H1 (cell line): Measurements from ENCODE around the gene RUFY2. TPM values are rescaled to one million over a fixed set of nuclear protein-coding genes. Genes with fewer than 3 reads are reported as not detected.
"Not testable (repeated sequence)": the region's sequence is repeated elsewhere in the genome, so short reads cannot be mapped to it uniquely, and the experiment has no call there.

ENCODE experiments used
- CTCF ChIA-PET: fragments of 300-600 bp; sonication (Branson Sonifier 250); formaldehyde crosslinking; loops from one replicate; lab custom pipeline; 2021; ENCODE audit not compliant: partially characterized antibody; lab: Charles Lee
- POLR2A ChIA-PET: fragments of 300-600 bp; sonication (Branson Sonifier 250); formaldehyde crosslinking; loops from one replicate; lab custom pipeline; 2021; ENCODE audit warnings: inconsistent platforms; ENCODE audit not compliant: partially characterized antibody; lab: Charles Lee
- DNase-seq, 2 experiments: peaks; one replicate each; pipeline versions ENCODE4 v3.0.0 to v3.0.0-alpha.2; 2010 to 2022; ENCODE audit warnings: low spot score in 2 of 2, low read depth in 1 of 2, mixed read lengths in 1 of 2
- FAIRE-seq: peaks from 2 replicates; lab custom pipeline; 2011; peaks lifted over from hg19 to GRCh38; lab: Jason Lieb, UNC
- H2AFZ ChIP-seq: 2 replicates; pipeline ENCODE4 v1.8.1; 2012; ENCODE audit warnings: low read length, inconsistent platforms
- H2AK5ac ChIP-seq: 2 replicates; pipeline ENCODE4 v1.6.1; 2013; ENCODE audit warnings: low read depth, low read length
- H2BK120ac ChIP-seq: replicated peaks from 2 replicates; pipeline ENCODE3; 2013; ENCODE audit warnings: low read depth, low read length, inconsistent platforms
- H2BK12ac ChIP-seq: 2 replicates; pipeline ENCODE4 v1.6.1; 2013; ENCODE audit warnings: low read depth, low read length
- H2BK15ac ChIP-seq: 2 replicates; pipeline ENCODE4 v1.6.1; 2013; ENCODE audit warnings: low read length
- H2BK20ac ChIP-seq: 2 replicates; pipeline ENCODE4 v1.6.1; 2013; ENCODE audit warnings: low read length
- H2BK5ac ChIP-seq: 2 replicates; pipeline ENCODE4 v1.6.1; 2013; ENCODE audit warnings: low read depth, low read length
- H3K14ac ChIP-seq: 2 replicates; pipeline ENCODE4 v1.6.1; 2013; ENCODE audit warnings: inconsistent platforms; ENCODE audit not compliant: insufficient read length
- H3K18ac ChIP-seq: 2 replicates; pipeline ENCODE4 v1.6.1; 2013; ENCODE audit warnings: low read length; ENCODE audit errors: extremely low read depth
- H3K23ac ChIP-seq: 2 replicates; pipeline ENCODE4 v1.6.1; 2013; ENCODE audit warnings: inconsistent platforms; ENCODE audit not compliant: insufficient read length
- H3K23me2 ChIP-seq: 2 replicates; pipeline ENCODE4 v1.6.1; 2013; ENCODE audit warnings: low read depth, low read length
- H3K27ac ChIP-seq: 2 replicates; pipeline ENCODE4 v1.6.1; 2011; ENCODE audit warnings: low read depth, low read length, inconsistent platforms
- H3K27me3 ChIP-seq, 4 experiments: replicated peaks in 1 of 4; 1 replicate in 1 of 4; 2 replicates in 3 of 4; pipeline versions ENCODE4 v1.6.1 to v1.8.1; 2011 to 2013; ENCODE audit warnings: low read length in 3 of 4, mild to moderate bottlenecking in 3 of 4, inconsistent platforms in 2 of 4, mixed read lengths in 2 of 4, moderate library complexity in 1 of 4; ENCODE audit not compliant: control insufficient read depth in 3 of 4, insufficient read depth in 3 of 4; ENCODE audit errors: extremely low read depth in 1 of 4
- H3K36me3 ChIP-seq, 4 experiments: 2 replicates each; pipeline versions ENCODE4 v1.6.1 to v1.8.1; 2011 to 2013; ENCODE audit warnings: mild to moderate bottlenecking in 4 of 4, low read length in 3 of 4, moderate library complexity in 2 of 4, control low read depth in 1 of 4, inconsistent platforms in 1 of 4; ENCODE audit not compliant: insufficient read depth in 4 of 4, control insufficient read depth in 2 of 4
- H3K4ac ChIP-seq: replicated peaks from 2 replicates; pipeline ENCODE3; 2013; ENCODE audit warnings: low read length, low read depth, mixed read lengths, inconsistent platforms; ENCODE audit not compliant: insufficient read length
- H3K4me1 ChIP-seq, 4 experiments: replicated peaks in 1 of 4; 1 replicate in 1 of 4; 2 replicates in 3 of 4; pipeline versions ENCODE4 v1.6.1 to v1.8.1; 2011 to 2013; ENCODE audit warnings: low read length in 3 of 4, inconsistent platforms in 2 of 4, mixed read lengths in 1 of 4; ENCODE audit not compliant: insufficient read depth in 4 of 4, control insufficient read depth in 3 of 4
- H3K4me2 ChIP-seq, 2 experiments: 2 replicates each; pipeline versions ENCODE4 v1.6.1 to v1.8.1; 2011 to 2013; ENCODE audit warnings: low read depth in 2 of 2, low read length in 2 of 2, control low read depth in 1 of 2, inconsistent platforms in 1 of 2, mild to moderate bottlenecking in 1 of 2; ENCODE audit not compliant: insufficient read depth in 1 of 2
- H3K4me3 ChIP-seq, 4 experiments: fragments of 200-600, 300-600 bp in 1 of 4; sonication (generic), shearing (Covaris generic), sonication (Bioruptor Twin) in 1 of 4; 2 replicates each; pipeline versions ENCODE4 v1.5.1 to v1.8.1; 2011 to 2016; ENCODE audit warnings: low read length in 4 of 4, low read depth in 3 of 4, control low read depth in 2 of 4, inconsistent platforms in 2 of 4, mild to moderate bottlenecking in 2 of 4, mixed read lengths in 1 of 4, moderate library complexity in 1 of 4; ENCODE audit not compliant: insufficient read depth in 2 of 4; ENCODE audit errors: extremely low read depth in 1 of 4
- H3K56ac ChIP-seq: replicated peaks from 2 replicates; pipeline ENCODE3; 2013; ENCODE audit warnings: low read depth, mild to moderate bottlenecking, mixed read lengths, low read length, inconsistent platforms; ENCODE audit not compliant: insufficient read length
- H3K79me1 ChIP-seq: 2 replicates; pipeline ENCODE4 v1.6.1; 2013; ENCODE audit warnings: low read depth, low read length, control low read depth
- H3K79me2 ChIP-seq, 2 experiments: 2 replicates each; pipeline versions ENCODE4 v1.6.1 to v1.8.1; 2012 to 2013; ENCODE audit warnings: low read length in 2 of 2, mild to moderate bottlenecking in 2 of 2, inconsistent platforms in 1 of 2; ENCODE audit not compliant: insufficient read depth in 2 of 2, control insufficient read depth in 1 of 2
- H3K9ac ChIP-seq, 4 experiments: replicated peaks in 1 of 4; 1 replicate in 1 of 4; 2 replicates in 3 of 4; pipeline versions ENCODE4 v1.6.1 to v1.8.1; 2011 to 2013; ENCODE audit warnings: low read depth in 3 of 4, low read length in 3 of 4, control low read depth in 2 of 4, mild to moderate bottlenecking in 2 of 4, moderate library complexity in 2 of 4, inconsistent platforms in 1 of 4; ENCODE audit errors: extremely low read depth in 1 of 4
- H3K9me3 ChIP-seq, 2 experiments: 2 replicates each; pipeline versions ENCODE4 v1.6.1 to v1.8.1; 2012 to 2013; ENCODE audit warnings: mild to moderate bottlenecking in 2 of 2, moderate library complexity in 2 of 2, control low read depth in 1 of 2, inconsistent platforms in 1 of 2, low read depth in 1 of 2, low read length in 1 of 2, mixed read lengths in 1 of 2; ENCODE audit not compliant: insufficient read depth in 2 of 2
- H4K20me1 ChIP-seq, 2 experiments: replicated peaks in 1 of 2; 2 replicates each; pipeline versions ENCODE3 to v1.8.1; 2011 to 2013; ENCODE audit warnings: inconsistent platforms in 2 of 2, low read length in 2 of 2, mild to moderate bottlenecking in 1 of 2; ENCODE audit not compliant: insufficient read depth in 2 of 2, control insufficient read depth in 1 of 2
- H4K5ac ChIP-seq: 2 replicates; pipeline ENCODE4 v1.6.1; 2013; ENCODE audit warnings: low read length, low read depth, mixed read lengths, inconsistent platforms; ENCODE audit not compliant: insufficient read length
- H4K8ac ChIP-seq: 2 replicates; pipeline ENCODE4 v1.8.0; 2013; ENCODE audit warnings: mild to moderate bottlenecking, moderate library complexity, low read length, inconsistent platforms; ENCODE audit not compliant: insufficient read depth; ENCODE audit errors: extremely low read depth
- H4K91ac ChIP-seq: replicated peaks from 2 replicates; pipeline ENCODE3; 2013; ENCODE audit warnings: low read length, mixed read lengths, inconsistent platforms; ENCODE audit not compliant: insufficient read length
- WGBS, 2 experiments: shearing (Covaris generic) in 1 of 2; methylation state at CpG; one replicate each; pipeline versions ENCODE4 v1.1.6 to v1.1.7; 2013 to 2015; ENCODE audit warnings: low lambda C conversion rate in 2 of 2, mixed read lengths in 2 of 2, inconsistent platforms in 1 of 2, low coverage in 1 of 2, missing lambda C conversion rate in 1 of 2; ENCODE audit not compliant: insufficient replicate concordance in 2 of 2, insufficient coverage in 1 of 2, insufficient read length in 1 of 2; ENCODE audit errors: extremely low coverage in 1 of 2, missing lambda C conversion rate in 1 of 2; 5-methylcytosine and 5-hydroxymethylcytosine counted together
- polyA plus RNA-seq, 7 experiments: library from polyadenylated mRNA; depleted of rRNA in 3 of 7; stranded (reverse) in 5 of 7; unstranded in 2 of 7; fragments of >200 nt in 5 of 7; fragments of 200-250 nt in 2 of 7; gene quantifications; 1 replicate in 5 of 7; 2 replicates in 1 of 7; 4 replicates in 1 of 7; pipeline versions ENCODE4 v1.2.1 to v1.2.3, GENCODE V29; 2011 to 2013; ENCODE audit warnings: missing spikeins in 2 of 7, mixed read lengths in 2 of 7
- total RNA-seq: library from RNA; stranded (reverse); fragmentation: NEBNext Ultra II Directional; extraction: Animal tissue kit (Norgen Biotek cat#: 25700); gene quantifications from 2 replicates; pipeline ENCODE4 v1.2.1, GENCODE V29; 2021

The RUFY2 gene
- total and polyA plus RNA-seq, 2 of the 8 experiments (the other 6 are each of a cell fraction or from before 2014, with no cell fraction given) = 3.4 to 12.0 TPM

GRCh38 chr10:68324396-68324795, 82.7 kb downstream of the RUFY2 start:
- H3K4ac ChIP-seq, H2AK5ac ChIP-seq, H3K4me1 ChIP-seq, DNase-seq, H3K18ac ChIP-seq, H3K4me2 ChIP-seq, H3K36me3 ChIP-seq, H4K91ac ChIP-seq, H3K27me3 ChIP-seq, H3K23me2 ChIP-seq, FAIRE-seq, H4K8ac ChIP-seq, H2BK12ac ChIP-seq, H4K5ac ChIP-seq, H2BK5ac ChIP-seq, H2AFZ ChIP-seq, H3K27ac ChIP-seq, H3K9ac ChIP-seq, H3K56ac ChIP-seq, H2BK20ac ChIP-seq, H3K9me3 ChIP-seq, H4K20me1 ChIP-seq, H3K79me2 ChIP-seq, H2BK15ac ChIP-seq, H3K23ac ChIP-seq, H3K4me3 ChIP-seq, H3K79me1 ChIP-seq, H3K14ac ChIP-seq, H2BK120ac ChIP-seq: not testable (repeated sequence)
- ChIA-PET CTCF (interaction anchor here (1.5 kb wide), 1 partner anchor 35 kb away, joined by 3 read pairs; no protein-coding TSS in a partner anchor), POLR2A (interaction anchor here (0.7 to 5.1 kb wide), 2 partner anchors 8 to 10 kb away, joined by 3 to 38 read pairs; partner anchors contain the start of genes HNRNPH3 and PBLD)
- 87% methylated on average over 4 of the region's 4 CpGs; no CpG with 5 or more reads in 1 of the 2 experiments for WGBS, 2 experiments
